Gastrocnemius medialis (tissue), 4 donors: ENCODE measurements around the gene ZFP3. TPM values are rescaled to one million over a fixed set of nuclear protein-coding genes. Genes with fewer than 3 reads are reported as not detected.
"Not testable (repeated sequence)": the region's sequence is repeated elsewhere in the genome, so short reads cannot be mapped to it uniquely, and the experiment has no call there.

Source experiments
- ATAC-seq, 2 donors: fragments of 150-250 bp; one replicate each; pipeline ENCODE4 v1.9.1; 2016
- DNase-seq, 2 donors: peaks; one replicate each; pipeline ENCODE4 v3.0.0-alpha.2; 2019
- H3K27ac ChIP-seq, 4 donors: fragments of 200-600 bp; sonication (generic); 1 replicate in 1 of 4; 2 replicates in 3 of 4; pipeline ENCODE4 v1.5.1; 2016 to 2018; ENCODE audit warnings: mild to moderate bottlenecking in 2 of 4, moderate library complexity in 1 of 4
- H3K27me3 ChIP-seq, 3 donors: fragments of 200-600 bp; sonication (generic) in 2 of 3; 1 replicate in 1 of 3; 2 replicates in 2 of 3; pipeline versions ENCODE4 v1.5.1 to v1.6.0; 2016 to 2019; ENCODE audit warnings: mild to moderate bottlenecking in 1 of 3, moderate library complexity in 1 of 3
- H3K36me3 ChIP-seq, 2 donors: fragments of 200-600 bp; sonication (generic) in 1 of 2; one replicate each; pipeline ENCODE4 v1.5.1; 2017 to 2018
- H3K4me1 ChIP-seq, 2 donors: fragments of 200-600 bp; sonication (generic) in 1 of 2; one replicate each; pipeline ENCODE4 v1.5.1; 2016 to 2017; ENCODE audit warnings: mild to moderate bottlenecking in 2 of 2
- H3K4me3 ChIP-seq, 4 donors: fragments of 200-600 bp; sonication (generic) in 3 of 4; 1 replicate in 1 of 4; 2 replicates in 3 of 4; pipeline ENCODE4 v1.5.1; 2016 to 2019; ENCODE audit warnings: mild to moderate bottlenecking in 2 of 4
- H3K9me3 ChIP-seq, 3 donors: fragments of 200-600 bp; sonication (generic) in 2 of 3; 1 replicate in 1 of 3; 2 replicates in 2 of 3; pipeline ENCODE4 v1.5.1; 2016 to 2019
- CTCF ChIP-seq, 5 experiments: fragments of 450-650 bp in 3 of 5; fragments of 200-600 bp in 2 of 5; sonication (generic) in 2 of 5; IDR thresholded peaks in 4 of 5; conservative IDR thresholded peaks in 1 of 5; 1 replicate in 4 of 5; 2 replicates in 1 of 5; pipeline ENCODE4 v1.5.1; 2016 to 2019; ENCODE audit warnings: antibody characterized with exemption in 5 of 5, mild to moderate bottlenecking in 3 of 5, moderate library complexity in 3 of 5
- POLR2A ChIP-seq, 2 donors: fragments of 450-650 bp; IDR thresholded peaks; one replicate each; pipeline ENCODE4 v1.6.1; 2017; ENCODE audit warnings: antibody characterized with exemption in 2 of 2, mild to moderate bottlenecking in 2 of 2, moderate library complexity in 2 of 2
- in situ Hi-C, 4 donors: fragments of 200-750 bp; cut with MboI; loops; one replicate each; pipeline versions ENCODE4 v1.15.0 to v1.8.0; 2017; ENCODE audit warnings: low sequenced_read_pairs in 4 of 4
- intact Hi-C: fragments of 100-400 bp; cut with DNase I; formaldehyde crosslinking; loops from one replicate; pipeline ENCODE4 v1.15.1; 2023; ENCODE audit warnings: low total_unique reads
- total RNA-seq, 4 donors: library from RNA; depleted of rRNA; stranded (reverse); fragments of >200 nt; gene quantifications; one replicate each; pipeline versions ENCODE4 v1.1.0 to v1.2.3, GENCODE V29; 2016

Gene ZFP3
- total RNA-seq, 4 donors from 2014 or later, result 6.1 to 11.4 (median 7.6) TPM

- Histone ChIP-seq H3K9me3 (no peaks in the 10 kb centered on the region), H3K27ac (no peak overlapping the region), H3K36me3 (no peaks in the 10 kb centered on the region), H3K4me3 (no peak overlapping the region), H3K27me3 (no peaks in the 10 kb centered on the region), H3K4me1 (no peaks in the 10 kb centered on the region)
- DNase-seq (no peak), ATAC-seq (no peak)
- TF ChIP-seq POLR2A (IDR thresholded peaks at IDR 0.05) (no peak), CTCF (IDR thresholded peaks at IDR 0.05 in 4 of 5, conservative IDR thresholded peaks at IDR 0.05 in 1 of 5) (no peak)
- intact Hi-C loops (no loop called here), in situ Hi-C loops (no loop called here)
These were observed 61.1 kb downstream of the ZFP3 start for GRCh38 chr17:5139458-5139732.

GRCh38 chr17:5142877-5143276, 64.6 kb downstream of the ZFP3 start:
- H3K9me3 ChIP-seq, H3K4me1 ChIP-seq, ATAC-seq, in situ Hi-C loops, intact Hi-C loops, H3K27ac ChIP-seq, H3K27me3 ChIP-seq, H3K36me3 ChIP-seq, H3K4me3 ChIP-seq, DNase-seq: not testable (repeated sequence)

Other genes with a start within 250 kb of the ZFP3 start
- 10 to 100 TPM; 11.7 to 20.2 (median 15.3) TPM for gene MINK1, start 245.1 kb upstream of the ZFP3 start, total RNA-seq
- under 1 TPM in 2 of 4 donors, not detected in 2; 0.10 to 0.33 TPM for gene C17orf107, start 178.9 kb upstream of the ZFP3 start, total RNA-seq
- 1 to 10 TPM in 1 of 4 donors, under 1 TPM in 2, not detected in 1; 0.33 to 1.9 (median 0.52) TPM for gene CHRNE, start 175.4 kb upstream of the ZFP3 start, total RNA-seq
- gene GP1BA, start 146.2 kb upstream of the ZFP3 start, total RNA-seq, result not detected
- gene SLC25A11, start 138.4 kb upstream of the ZFP3 start, total RNA-seq, result 100 to 1,000 TPM in 2 of 4 donors, 10 to 100 TPM in 2; 52.6 to 106 (median 81.7) TPM
- gene RNF167, start 138.2 kb upstream of the ZFP3 start, total RNA-seq, result 10 to 100 TPM; 51.2 to 99.5 (median 75.2) TPM
- gene PFN1, start 129.9 kb upstream of the ZFP3 start, total RNA-seq, result 100 to 1,000 TPM; 304 to 750 (median 599) TPM
- gene ENO3, start 127.3 kb upstream of the ZFP3 start, total RNA-seq, result 1,000 to 10,000 TPM; 1,434 to 5,473 (median 3,204) TPM
- gene SPAG7, start 110.7 kb upstream of the ZFP3 start, total RNA-seq, result 100 to 1,000 TPM in 1 of 4 donors, 10 to 100 TPM in 3; 78.6 to 114 (median 91.0) TPM
- 10 to 100 TPM; 19.1 to 46.4 (median 36.4) TPM for gene CAMTA2, start 90.8 kb upstream of the ZFP3 start, total RNA-seq
- gene INCA1, start 80.9 kb upstream of the ZFP3 start, total RNA-seq, result 1 to 10 TPM; 1.9 to 5.7 (median 4.3) TPM
- gene KIF1C, start 80.5 kb upstream of the ZFP3 start, total RNA-seq, result 100 to 1,000 TPM; 327 to 543 (median 393) TPM
- gene SLC52A1, start 43.0 kb upstream of the ZFP3 start, total RNA-seq, result not detected
- 10 to 100 TPM in 1 of 4 donors, 1 to 10 TPM in 3; 5.8 to 13.5 (median 7.7) TPM for gene ZNF232, start 33.4 kb downstream of the ZFP3 start, total RNA-seq
- under 1 TPM; 0.26 to 0.97 (median 0.63) TPM for gene USP6, start 37.6 kb downstream of the ZFP3 start, total RNA-seq
- 1 to 10 TPM; 1.1 to 6.7 (median 2.9) TPM for gene ZNF594, start 113.4 kb downstream of the ZFP3 start, total RNA-seq
- 1 to 10 TPM in 1 of 4 donors, under 1 TPM in 3; 0.27 to 1.8 (median 0.37) TPM for gene SCIMP, start 156.4 kb downstream of the ZFP3 start, total RNA-seq
- 10 to 100 TPM; 55.4 to 94.8 (median 87.2) TPM for gene RABEP1, start 203.8 kb downstream of the ZFP3 start, total RNA-seq